Measurements from ENCODE around the gene KIAA0513.

- TF ChIP-seq CTCF (IDR thresholded peaks at IDR 0.05; ENCODE audit: extremely low read depth in 1 of 2, insufficient read depth in 1 of 2, low read depth in 1 of 2, low read length in 2 of 2) (no peak), POLR2A (IDR thresholded peaks at IDR 0.05; ENCODE audit: low read depth, low read length) (no peak), EZH2 (IDR thresholded peaks at IDR 0.05; ENCODE audit: borderline replicate concordance, low read depth, low read length, severe bottlenecking) (no peak), MAX (IDR thresholded peaks at IDR 0.05; ENCODE audit: insufficient read depth, insufficient read length) (no peak)
Observed at GRCh38 chr16:85113913-85114312, 86.3 kb downstream of the KIAA0513 start.

All from endothelial cell of umbilical vein (primary cell).